CD4-positive, alpha-beta memory T cell (primary cell): ENCODE data around the gene PMVK. TPM values are rescaled to one million over a fixed set of nuclear protein-coding genes. Genes with fewer than 3 reads are reported as not detected.
"Not testable (repeated sequence)": the region's sequence is repeated elsewhere in the genome, so short reads cannot be mapped to it uniquely, and the experiment has no call there.

Experiments
- CTCF ChIA-PET: fragments of 350-600 bp; sonication (Branson Sonifier 250); formaldehyde crosslinking; loops from one replicate; lab custom pipeline; 2021; ENCODE audit warnings: inconsistent platforms; ENCODE audit not compliant: partially characterized antibody; lab: Charles Lee
- POLR2A ChIA-PET: fragments of 350-600 bp; sonication (Branson Sonifier 250); formaldehyde crosslinking; loops from one replicate; lab custom pipeline; 2021; ENCODE audit not compliant: partially characterized antibody; lab: Charles Lee
- DNase-seq, 5 donors: peaks; one replicate each; pipeline versions ENCODE4 v3.0.0 to v3.0.0-alpha.2; 2020 to 2022; ENCODE audit warnings: mixed read lengths in 1 of 5
- H3K27ac ChIP-seq: one replicate; pipeline ENCODE4 v1.7.0; 2013; ENCODE audit warnings: low read depth, low read length
- H3K27me3 ChIP-seq: 2 replicates; pipeline ENCODE4 v1.7.0; 2013; ENCODE audit warnings: mild to moderate bottlenecking, low read length, moderate library complexity; ENCODE audit not compliant: insufficient read depth
- H3K36me3 ChIP-seq: 2 replicates; pipeline ENCODE4 v1.7.0; 2013; ENCODE audit warnings: mild to moderate bottlenecking, low read length, moderate library complexity; ENCODE audit not compliant: insufficient read depth
- H3K4me1 ChIP-seq: 2 replicates; pipeline ENCODE4 v1.7.0; 2013; ENCODE audit warnings: mild to moderate bottlenecking, low read length, moderate library complexity; ENCODE audit not compliant: insufficient read depth
- H3K4me3 ChIP-seq, 2 donors: one replicate each; pipeline ENCODE4 v1.7.0; 2013; ENCODE audit warnings: low read length in 2 of 2, mild to moderate bottlenecking in 1 of 2
- H3K9me3 ChIP-seq, 2 donors: one replicate each; pipeline ENCODE4 v1.7.0; 2013; ENCODE audit warnings: low read length in 2 of 2, control low read depth in 1 of 2; ENCODE audit not compliant: control insufficient read depth in 1 of 2
- H3K27ac Mint-ChIP-seq, 7 donors: one replicate each; pipeline ENCODE4 v1.8.0; 2020 to 2021; ENCODE audit warnings: mixed read lengths in 7 of 7, mild to moderate bottlenecking in 6 of 7, inconsistent platforms in 3 of 7, moderate library complexity in 3 of 7
- H3K27me3 Mint-ChIP-seq, 2 donors: one replicate each; pipeline ENCODE4 v1.8.0; 2020 to 2021; ENCODE audit warnings: mixed read lengths in 2 of 2
- H3K36me3 Mint-ChIP-seq, 2 donors: one replicate each; pipeline ENCODE4 v1.8.0; 2020 to 2021; ENCODE audit warnings: mixed read lengths in 2 of 2, inconsistent platforms in 1 of 2, mild to moderate bottlenecking in 1 of 2
- H3K4me1 Mint-ChIP-seq, 4 donors: one replicate each; pipeline ENCODE4 v1.8.0; 2020 to 2021; ENCODE audit warnings: mixed read lengths in 4 of 4, mild to moderate bottlenecking in 1 of 4
- H3K4me3 Mint-ChIP-seq, 8 donors: one replicate each; pipeline ENCODE4 v1.8.0; 2020 to 2021; ENCODE audit warnings: mixed read lengths in 8 of 8, mild to moderate bottlenecking in 7 of 8, moderate library complexity in 6 of 8, inconsistent platforms in 3 of 8
- H3K9me3 Mint-ChIP-seq, 8 donors: one replicate each; pipeline ENCODE4 v1.8.0; 2020 to 2021; ENCODE audit warnings: mixed read lengths in 8 of 8, mild to moderate bottlenecking in 5 of 8, inconsistent platforms in 3 of 8, moderate library complexity in 1 of 8
- intact Hi-C: fragments of 100-400 bp; cut with micrococcal nuclease; formaldehyde crosslinking; loops from one replicate; pipeline ENCODE4 v1.15.1; 2023
- polyA plus RNA-seq, 2 donors: library from polyadenylated mRNA; unstranded; fragments of 300-500 nt; fragmentation: Illumina TruSeq; gene quantifications; one replicate each; pipeline ENCODE4 v1.2.3, GENCODE V29; 2021
- total RNA-seq, 2 experiments: library from RNA; stranded (reverse); gene quantifications; one replicate each; pipeline ENCODE4 v1.2.3, GENCODE V29; 2021

PMVK gene
- total RNA-seq (10 to 100 TPM; 17.6 to 21.2 TPM), polyA plus RNA-seq (10 to 100 TPM; 61.7 to 87.0 TPM)

GRCh38 chr1:154936555-154937084 lies at the start of gene PMVK:
TSS of gene PMVK (minus strand) at chr1:154936719. CDS start at chr1:154936685, 34 bp downstream.
- POLR2A ChIA-PET: interaction anchor here (0.6 to 4.0 kb wide), 45 partner anchors 9 to 1568 kb away, joined by 3 to 51 read pairs (median 5); partner anchors contain the start of genes ADAM15, ADAR, CKS1B and EFNA4
- Histone ChIP-seq H3K36me3 (no peaks in the 10 kb centered on the region), H3K4me1 (peaks cover 54% of the 10 kb centered on the region), H3K27ac (peak within 1 kb of the TSS; percentile 96), H3K4me3 (peak within 1 kb of the TSS; percentile 51 to 93), H3K9me3 (no peaks in the 10 kb centered on the region), H3K27me3 (no peaks in the 10 kb centered on the region)
- peaks cover 0 to 10% of the 10 kb centered on the region in 2 donors for H3K36me3 Mint-ChIP-seq
- peaks cover 36 to 70% (median 58%) of the 10 kb centered on the region in 4 donors for H3K4me1 Mint-ChIP-seq
- CTCF ChIA-PET: interaction anchor here (0.8 to 8.0 kb wide), 26 partner anchors 10 to 377 kb away, joined by 3 to 65 read pairs (median 4); partner anchors contain the start of genes ADAM15, FLAD1, PBXIP1 and PYGO2
- peak within 1 kb of the TSS; percentile 93 to 99 (median 97) for H3K4me3 Mint-ChIP-seq
- DNase-seq: peak; percentile 98 to 99 (median 98)
- peak within 1 kb of the TSS; percentile 97 to 100 (median 99) for H3K27ac Mint-ChIP-seq
- intact Hi-C loops: loop anchor here (1.0 to 5.0 kb wide), 10 partner anchors 19 to 459 kb away; partner anchors contain the start of genes ADAR, CKS1B, FLAD1 and PYGO2
- no peaks in the 10 kb centered on the region for H3K27me3 Mint-ChIP-seq
- H3K9me3 Mint-ChIP-seq: no peaks in the 10 kb centered on the region

- no peaks in the 10 kb centered on the region for H3K9me3 Mint-ChIP-seq
These were observed 47.4 kb upstream of the PMVK start for GRCh38 chr1:154983776-154984466.

GRCh38 chr1:154982897-154983648 lies 46.6 kb upstream of the PMVK start, which contains the start of gene FLAD1:
TSS of gene FLAD1 (plus strand) at chr1:154983344. CDS start at chr1:154983695, 351 bp downstream.
- peaks cover 4 to 8% (median 6%) of the 10 kb centered on the region in 4 donors for H3K4me1 Mint-ChIP-seq
- POLR2A ChIA-PET: interaction anchor here (0.6 to 41.7 kb wide), 19 partner anchors 9 to 425 kb away, joined by 3 to 1543 read pairs (median 5); partner anchors contain the start of genes ADAM15, CKS1B, LENEP and PBXIP1
- Histone ChIP-seq H3K27me3 (no peaks in the 10 kb centered on the region), H3K36me3 (peaks cover 12% of the 10 kb centered on the region), H3K9me3 (no peaks in the 10 kb centered on the region), H3K27ac (peak within 1 kb of the TSS; percentile 76), H3K4me3 (peak within 1 kb of the TSS; percentile 79 to 92), H3K4me1 (peaks cover 27% of the 10 kb centered on the region)
- CTCF ChIA-PET: interaction anchor here (1.0 to 16.3 kb wide), 13 partner anchors 10 to 70 kb away, joined by 3 to 226 read pairs (median 8); partner anchors contain the start of genes LENEP, PBXIP1, PMVK and PYGO2
- intact Hi-C loops: loop anchor here (1.0 to 2.0 kb wide), 6 partner anchors 9 to 68 kb away; partner anchors contain the start of genes ADAM15, CKS1B, PMVK and PYGO2
- peaks cover 2 to 6% of the 10 kb centered on the region in 2 donors for H3K36me3 Mint-ChIP-seq
- DNase-seq: peak; percentile 96 to 99 (median 96)
- no peaks in the 10 kb centered on the region for H3K27me3 Mint-ChIP-seq
- H3K4me3 Mint-ChIP-seq: no peak within 1 kb of the TSS
- no peaks in the 10 kb centered on the region for H3K9me3 Mint-ChIP-seq
- H3K27ac Mint-ChIP-seq: peak within 1 kb of the TSS in 1 of 7 donors; percentile 92

More at GRCh38 chr1:154983776-154984466, 47.4 kb upstream of the PMVK start:
- Mint-ChIP-seq H3K27ac (peak overlapping the region in 1 of 7 donors; percentile 92), H3K36me3 (peaks cover 8 to 13% of the 10 kb centered on the region in 2 donors), H3K4me3 (no peak overlapping the region), H3K4me1 (peaks cover 6 to 15% (median 11%) of the 10 kb centered on the region in 4 donors), H3K27me3 (no peaks in the 10 kb centered on the region)
- POLR2A ChIA-PET: interaction anchor here (0.8 to 41.7 kb wide), 16 partner anchors 10 to 426 kb away, joined by 3 to 1543 read pairs (median 6); partner anchors contain the start of genes ADAM15, CKS1B, LENEP and PBXIP1
- DNase-seq: no peak
- CTCF ChIA-PET: interaction anchor here (1.0 to 16.3 kb wide), 12 partner anchors 9 to 101 kb away, joined by 3 to 226 read pairs (median 10); partner anchors contain the start of genes LENEP, PBXIP1 and PYGO2
- H3K36me3 ChIP-seq: peaks cover 20% of the 10 kb centered on the region
- no peaks in the 10 kb centered on the region for H3K9me3 ChIP-seq
- H3K27ac ChIP-seq: peak overlapping the region; percentile 76
- peaks cover 34% of the 10 kb centered on the region for H3K4me1 ChIP-seq
- H3K27me3 ChIP-seq: no peaks in the 10 kb centered on the region
- peak overlapping the region; percentile 79 to 92 for H3K4me3 ChIP-seq
- intact Hi-C loops: loop anchor here (1.0 to 2.0 kb wide), 6 partner anchors 10 to 67 kb away; partner anchors contain the start of genes ADAM15, CKS1B, PMVK and PYGO2

GRCh38 chr1:154982341-154982740 lies 45.8 kb upstream of the PMVK start:
- Mint-ChIP-seq H3K27me3 (no peaks in the 10 kb centered on the region), H3K4me3 (no peak overlapping the region), H3K9me3 (no peaks in the 10 kb centered on the region), H3K27ac (no peak overlapping the region), H3K4me1 (peaks cover 4 to 10% (median 8%) of the 10 kb centered on the region in 4 donors), H3K36me3 (peaks cover 0 to 5% of the 10 kb centered on the region in 2 donors)
- peak overlapping the region; percentile 4 to 79 for H3K4me3 ChIP-seq
- ChIA-PET POLR2A (interaction anchor here (1.0 to 41.7 kb wide), 9 partner anchors 8 to 423 kb away, joined by 3 to 1543 read pairs (median 17); partner anchors contain the start of genes ADAM15, CKS1B, LENEP and PBXIP1), CTCF (interaction anchor here (1.0 to 16.3 kb wide), 10 partner anchors 10 to 70 kb away, joined by 3 to 226 read pairs (median 10); partner anchors contain the start of genes LENEP, PBXIP1 and PMVK)
- H3K27ac ChIP-seq: peak overlapping the region; percentile 76
- H3K27me3 ChIP-seq: no peaks in the 10 kb centered on the region
- intact Hi-C loops: loop anchor here (2.0 kb wide), 1 partner anchor 68 kb away; the partner anchor contains the start of gene ADAM15
- no peaks in the 10 kb centered on the region for H3K9me3 ChIP-seq
- H3K4me1 ChIP-seq: peaks cover 27% of the 10 kb centered on the region
- no peak for DNase-seq
- H3K36me3 ChIP-seq: peaks cover 4% of the 10 kb centered on the region

GRCh38 chr1:154978360-154978759 lies 41.8 kb upstream of the PMVK start:
- Mint-ChIP-seq H3K9me3 (no peaks in the 10 kb centered on the region), H3K27me3 (no peaks in the 10 kb centered on the region), H3K4me1 (peaks cover 2 to 12% (median 5%) of the 10 kb centered on the region in 4 donors), H3K4me3 (no peak overlapping the region), H3K36me3 (no peaks in the 10 kb centered on the region), H3K27ac (peak overlapping the region in 1 of 7 donors; percentile 13)
- Histone ChIP-seq H3K9me3 (no peaks in the 10 kb centered on the region), H3K36me3 (no peaks in the 10 kb centered on the region), H3K4me1 (peaks cover 20% of the 10 kb centered on the region), H3K27ac (no peak overlapping the region), H3K27me3 (no peaks in the 10 kb centered on the region), H3K4me3 (no peak overlapping the region)
- no peak for DNase-seq
- intact Hi-C loops: no loop called here
- POLR2A ChIA-PET: interaction anchor here (9.7 to 41.7 kb wide), 3 partner anchors 16 to 28 kb away, joined by 126 to 1543 read pairs (median 219); partner anchors contain the start of genes LENEP, PBXIP1, PYGO2 and ZBTB7B
- CTCF ChIA-PET: interaction anchor here (1.0 to 16.3 kb wide), 3 partner anchors 38 to 106 kb away, joined by 3 to 226 read pairs (median 3); partner anchors contain the start of gene ADAM15

- H3K27ac Mint-ChIP-seq: peak overlapping the region in 3 of 7 donors; percentile 38 to 58 (median 51)
- H3K27ac ChIP-seq, H3K9me3 ChIP-seq, H3K27me3 Mint-ChIP-seq, H3K36me3 ChIP-seq, H3K9me3 Mint-ChIP-seq, H3K4me3 ChIP-seq, H3K27me3 ChIP-seq, H3K36me3 Mint-ChIP-seq, intact Hi-C loops, DNase-seq: not testable (repeated sequence)
- H3K4me3 Mint-ChIP-seq: peak overlapping the region in 1 of 8 donors; percentile 29
- peaks cover 5 to 15% (median 8%) of the 10 kb centered on the region in 4 donors for H3K4me1 Mint-ChIP-seq
- POLR2A ChIA-PET: interaction anchor here (9.7 to 41.7 kb wide), 3 partner anchors 16 to 29 kb away, joined by 126 to 1543 read pairs (median 219); partner anchors contain the start of genes LENEP, PBXIP1, PYGO2 and ZBTB7B
- CTCF ChIA-PET: interaction anchor here (1.0 to 16.3 kb wide), 3 partner anchors 39 to 107 kb away, joined by 3 to 226 read pairs (median 3); partner anchors contain the start of gene ADAM15
- peaks cover 25% of the 10 kb centered on the region for H3K4me1 ChIP-seq
These were observed 41.2 kb upstream of the PMVK start for GRCh38 chr1:154977762-154978161.
